WTC11 (cell line): ENCODE results near the gene VEGFB. TPM values are rescaled to one million over a fixed set of nuclear protein-coding genes. Genes with fewer than 3 reads are reported as not detected.

Experiments
- ATAC-seq: fragments of 200-7000 bp; cut with Tn5 transposase; 2 replicates; pipeline ENCODE4 v1.10.0; 2021; ENCODE audit warnings: mild to moderate bottlenecking, moderate library complexity
- CTCF ChIA-PET: fragments of 300-600 bp; sonication (Branson Sonifier 250); formaldehyde crosslinking; loops from one replicate; lab custom pipeline; 2021; ENCODE audit warnings: antibody characterized with exemption; lab: Charles Lee
- POLR2A ChIA-PET: fragments of 350-600 bp; sonication (Branson Sonifier 250); formaldehyde crosslinking; loops from one replicate; lab custom pipeline; 2021; ENCODE audit warnings: antibody characterized with exemption; lab: Charles Lee
- DNase-seq: peaks from one replicate; pipeline ENCODE4 v3.0.0; 2021; ENCODE audit warnings: low spot score
- H3K27ac Mint-ChIP-seq: 2 replicates; pipeline ENCODE4 v1.8.0; 2021; ENCODE audit warnings: mixed read lengths
- H3K27me3 Mint-ChIP-seq: 2 replicates; pipeline ENCODE4 v1.8.0; 2021; ENCODE audit warnings: low read depth, mild to moderate bottlenecking, moderate library complexity, mixed read lengths
- H3K36me3 Mint-ChIP-seq: 2 replicates; pipeline ENCODE4 v1.8.0; 2021; ENCODE audit warnings: mixed read lengths
- H3K4me1 Mint-ChIP-seq: 2 replicates; pipeline ENCODE4 v1.8.0; 2022; ENCODE audit warnings: mixed read lengths
- H3K4me3 Mint-ChIP-seq: 2 replicates; pipeline ENCODE4 v1.8.0; 2021; ENCODE audit warnings: mild to moderate bottlenecking, moderate library complexity, mixed read lengths
- H3K9me3 Mint-ChIP-seq: 2 replicates; pipeline ENCODE4 v1.8.0; 2021; ENCODE audit warnings: mixed read lengths
- AFF4 ChIP-seq: sonication (generic); formaldehyde crosslinking; IDR thresholded peaks from 2 replicates; pipeline ENCODE4 v1.8.1; 2023; ENCODE audit warnings: mild to moderate bottlenecking, missing genetic modification reagents, borderline replicate concordance
- ATF1 ChIP-seq: sonication (generic); formaldehyde crosslinking; IDR thresholded peaks from 2 replicates; pipeline ENCODE4 v1.8.1; 2023; ENCODE audit warnings: mild to moderate bottlenecking, moderate library complexity, missing genetic modification reagents
- CREM ChIP-seq: sonication (generic); formaldehyde crosslinking; IDR thresholded peaks from 2 replicates; pipeline ENCODE4 v1.8.1; 2022; ENCODE audit warnings: mild to moderate bottlenecking, missing genetic modification reagents, moderate library complexity
- CTCF ChIP-seq: fragments of 200-600 bp; IDR thresholded peaks from 2 replicates; pipeline ENCODE4 v1.8.0; 2022; ENCODE audit warnings: antibody characterized with exemption
- ERG ChIP-seq: fragments of 250-450 bp; sonication (Bioruptor Pico); IDR thresholded peaks from 2 replicates; pipeline ENCODE4 v1.8.0; 2021; ENCODE audit warnings: mild to moderate bottlenecking
- GABPB1 ChIP-seq: sonication (generic); formaldehyde crosslinking; IDR thresholded peaks from 2 replicates; pipeline ENCODE4 v1.8.1; 2023; ENCODE audit warnings: mild to moderate bottlenecking, missing genetic modification reagents
- GTF2I ChIP-seq: fragments of 250-450 bp; sonication (Bioruptor Pico); conservative IDR thresholded peaks from 2 replicates; pipeline ENCODE4 v1.4.0; 2021; ENCODE audit warnings: mild to moderate bottlenecking
- IRF1 ChIP-seq: sonication (generic); formaldehyde crosslinking; IDR thresholded peaks from 2 replicates; pipeline ENCODE4 v1.8.0; 2023; ENCODE audit warnings: missing genetic modification reagents
- KAT7 ChIP-seq: sonication (generic); formaldehyde crosslinking; IDR thresholded peaks from 2 replicates; pipeline ENCODE4 v1.8.1; 2023; ENCODE audit warnings: missing genetic modification reagents, mild to moderate bottlenecking, borderline replicate concordance
- NFATC4 ChIP-seq: fragments of 250-450 bp; sonication (Bioruptor Pico); IDR thresholded peaks from 2 replicates; pipeline ENCODE4 v1.9.0; 2021; ENCODE audit warnings: mild to moderate bottlenecking
- PRRX2 ChIP-seq: fragments of 250-450 bp; sonication (Bioruptor Pico); IDR thresholded peaks from 2 replicates; pipeline ENCODE4 v1.8.0; 2021; ENCODE audit warnings: mild to moderate bottlenecking
- SMAD4 ChIP-seq: sonication (generic); formaldehyde crosslinking; IDR thresholded peaks from 2 replicates; pipeline ENCODE4 v1.8.0; 2022; ENCODE audit warnings: mild to moderate bottlenecking, missing genetic modification reagents
- SOX15 ChIP-seq: fragments of 250-450 bp; sonication (Bioruptor Pico); IDR thresholded peaks from 2 replicates; pipeline ENCODE4 v1.9.0; 2021; ENCODE audit warnings: mild to moderate bottlenecking
- TCF7 ChIP-seq: sonication (generic); formaldehyde crosslinking; IDR thresholded peaks from 2 replicates; pipeline ENCODE4 v1.8.0; 2022; ENCODE audit warnings: mild to moderate bottlenecking, low read depth, missing genetic modification reagents, moderate library complexity
- TEAD4 ChIP-seq: sonication (generic); formaldehyde crosslinking; IDR thresholded peaks from 2 replicates; pipeline ENCODE4 v1.8.0; 2022; ENCODE audit warnings: mild to moderate bottlenecking, missing genetic modification reagents
- ZNF396 ChIP-seq: fragments of 250-450 bp; sonication (Bioruptor Pico); IDR thresholded peaks from 2 replicates; pipeline ENCODE4 v1.8.0; 2021; ENCODE audit warnings: mild to moderate bottlenecking, moderate library complexity, borderline replicate concordance
- ZNF423 ChIP-seq: fragments of 250-450 bp; sonication (Bioruptor Pico); IDR thresholded peaks from 2 replicates; pipeline ENCODE4 v2.1.2; 2022; ENCODE audit warnings: mild to moderate bottlenecking, moderate library complexity
- total RNA-seq: library from RNA; stranded (reverse); gene quantifications from 3 replicates; pipeline ENCODE4 v1.2.3, GENCODE V29; 2021
- TF ChIP-seq, protein P1 (sequence below): fragments of 250-450 bp; sonication (Bioruptor Pico); IDR thresholded peaks from 2 replicates; pipeline ENCODE4 v1.9.0; 2021; ENCODE audit warnings: moderate library complexity, mild to moderate bottlenecking, inconsistent platforms, borderline replicate concordance

VEGFB gene
- total RNA-seq, 1 experiment from 2014 or later = 51.7 TPM

- Mint-ChIP-seq H3K9me3 (no peaks in the 10 kb centered on the region), H3K4me3 (no peak overlapping the region)
- TF ChIP-seq GABPB1 (CRISPR knock-in tag) (no peak), ATF1 (CRISPR knock-in tag) (no peak), ERG (CRISPR knock-in tag) (no peak), ZNF396 (no peak), AFF4 (CRISPR knock-in tag) (no peak), TEAD4 (CRISPR knock-in tag) (no peak), TCF7 (CRISPR knock-in tag) (no peak), IRF1 (CRISPR knock-in tag) (no peak), SOX15 (CRISPR knock-in tag) (no peak), GTF2I (CRISPR knock-in tag) (no peak), NFATC4 (no peak), PRRX2 (CRISPR knock-in tag) (no peak), CTCF (no peak), KAT7 (CRISPR knock-in tag) (no peak), ZNF423 (CRISPR knock-in tag) (no peak), SMAD4 (CRISPR knock-in tag) (no peak), CREM (CRISPR knock-in tag) (no peak)
- TF ChIP-seq, protein P1, sequence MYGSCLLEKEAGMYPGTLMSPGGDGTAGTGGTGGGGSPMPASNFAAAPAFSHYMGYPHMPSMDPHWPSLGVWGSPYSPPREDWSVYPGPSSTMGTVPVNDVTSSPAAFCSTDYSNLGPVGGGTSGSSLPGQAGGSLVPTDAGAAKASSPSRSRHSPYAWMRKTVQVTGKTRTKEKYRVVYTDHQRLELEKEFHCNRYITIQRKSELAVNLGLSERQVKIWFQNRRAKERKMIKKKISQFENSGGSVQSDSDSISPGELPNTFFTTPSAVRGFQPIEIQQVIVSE (CRISPR knock-in tag) = no peak
- TF ChIP-seq, all 79 proteins: peak for 0
- no peak for DNase-seq
- peaks cover 6% of the 10 kb centered on the region for H3K4me1 Mint-ChIP-seq
- no peaks in the 10 kb centered on the region for H3K27me3 Mint-ChIP-seq
- ATAC-seq = no peak
- H3K27ac Mint-ChIP-seq = peak overlapping the region; percentile 88; the same call in 1 of the 2 replicates
- POLR2A ChIA-PET = interaction anchor here (0.9 to 1.1 kb wide), 3 partner anchors 13 to 37 kb away, joined by 3 read pairs; partner anchors contain the start of gene FKBP2
- CTCF ChIA-PET = interaction anchor here (0.6 to 5.4 kb wide), 45 partner anchors 10 to 286 kb away, joined by 3 to 76 read pairs (median 5); partner anchors contain the start of genes BAD, FKBP2, NUDT22 and PLCB3
- H3K36me3 Mint-ChIP-seq = peaks cover 52% of the 10 kb centered on the region
Measured at GRCh38 chr11:64204080-64204440, 30.3 kb upstream of the VEGFB start.

DNA sequence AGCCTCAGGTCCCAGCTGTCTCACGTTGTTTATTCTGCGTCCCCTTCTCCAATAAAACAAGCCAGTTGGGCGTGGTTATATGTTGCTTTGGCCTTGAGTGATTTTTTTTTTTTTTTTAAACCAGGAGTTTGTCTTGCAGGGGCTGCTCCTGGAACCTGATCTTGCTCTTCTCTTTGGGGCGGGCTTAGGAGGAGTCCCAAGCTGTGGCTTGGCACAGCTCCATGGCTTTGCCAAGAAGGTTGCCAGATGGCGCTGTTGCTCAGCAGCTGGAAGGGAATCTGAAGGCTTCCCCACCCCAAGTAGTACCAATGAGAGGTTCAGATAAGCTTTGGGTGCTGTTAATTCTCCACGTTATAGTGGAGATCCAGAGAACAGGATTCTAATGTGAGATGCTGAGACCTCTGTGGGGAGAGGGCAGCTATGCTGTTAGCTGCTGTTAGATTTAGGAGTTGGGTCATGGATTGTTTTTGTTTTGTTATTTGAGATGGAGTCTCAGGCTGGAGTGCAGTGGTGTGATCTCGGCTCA is 29.9 kb upstream of the VEGFB start:
- Mint-ChIP-seq H3K4me3 (no peak overlapping the region), H3K4me1 (peaks cover 6% of the 10 kb centered on the region), H3K27ac (peak overlapping the region; percentile 88), H3K36me3 (peaks cover 49% of the 10 kb centered on the region), H3K27me3 (no peaks in the 10 kb centered on the region), H3K9me3 (no peaks in the 10 kb centered on the region)
- peak; percentile 82 for DNase-seq
- POLR2A ChIA-PET = interaction anchor here (0.9 to 1.1 kb wide), 3 partner anchors 13 to 37 kb away, joined by 3 read pairs; partner anchors contain the start of gene FKBP2
- CTCF ChIA-PET = interaction anchor here (0.6 to 5.4 kb wide), 46 partner anchors 10 to 285 kb away, joined by 3 to 76 read pairs (median 5); partner anchors contain the start of genes BAD, FKBP2, NUDT22 and PLCB3
- peak; percentile 88 for ATAC-seq
- TF ChIP-seq CTCF = peak; percentile 31; the same call in 1 of the 2 replicates
- TF ChIP-seq PRRX2 (CRISPR knock-in tag) = no peak
